Measurements from ENCODE around the gene C16orf92.
"Not testable (repeated sequence)": the region's sequence is repeated elsewhere in the genome, so short reads cannot be mapped to it uniquely, and the experiment has no call there.

Gene C16orf92

GRCh38 chr16:30005341-30006094 is 17.5 kb upstream of the C16orf92 start:
- DNase-seq: peak; percentile 52 to 77

GRCh38 chr16:30006095-30006473 is 16.9 kb upstream of the C16orf92 start:
- DNase-seq: no peak

GRCh38 chr16:30006659-30007377 is 16.2 kb upstream of the C16orf92 start:
- no peak for DNase-seq

- no peak for DNase-seq
These were observed 15.6 kb upstream of the C16orf92 start for GRCh38 chr16:30007378-30007895.

- DNase-seq: peak in 1 of 2 experiments; percentile 24
These were observed 13.7 kb upstream of the C16orf92 start for GRCh38 chr16:30009085-30009862.

- no peak for DNase-seq
These were observed 12.8 kb upstream of the C16orf92 start for GRCh38 chr16:30009990-30010843.

- peak; percentile 30 to 38 for DNase-seq
These were observed 11.9 kb upstream of the C16orf92 start, which contains the start of gene DOC2A for GRCh38 chr16:30010844-30011713. Gene DOC2A (minus strand): TSS chr16:30011027. CDS start chr16:30010222, 805 bp downstream.

GRCh38 chr16:30011714-30012504 is 11.1 kb upstream of the C16orf92 start:
- DNase-seq: no peak

- DNase-seq: not testable (repeated sequence)
These were observed 10.4 kb upstream of the C16orf92 start for GRCh38 chr16:30012598-30012997.

GRCh38 chr16:30015450-30015849 is 7.5 kb upstream of the C16orf92 start:
- not testable (repeated sequence) for DNase-seq

GRCh38 chr16:30016555-30017276 is 6.3 kb upstream of the C16orf92 start:
- DNase-seq: no peak

GRCh38 chr16:30017277-30017656 is 5.7 kb upstream of the C16orf92 start:
- no peak for DNase-seq

GRCh38 chr16:30017937-30018336 is 5.1 kb upstream of the C16orf92 start:
- not testable (repeated sequence) for DNase-seq

- DNase-seq: no peak
These were observed 4.3 kb upstream of the C16orf92 start for GRCh38 chr16:30018731-30019158.

GRCh38 chr16:30023586-30023985 is 588 bp downstream of the C16orf92 start:
- DNase-seq: no peak

GRCh38 chr16:30024451-30024850 is 1.5 kb downstream of the C16orf92 start:
- no peak for DNase-seq

GRCh38 chr16:30025156-30025555 is 2.2 kb downstream of the C16orf92 start:
- DNase-seq: no peak

- no peak for DNase-seq
These were observed 2.6 kb downstream of the C16orf92 start for GRCh38 chr16:30025574-30025973.

GRCh38 chr16:30026449-30026848 is 3.5 kb downstream of the C16orf92 start:
- no peak for DNase-seq
